GM23338 (cell line): ENCODE results near the gene CHIC2. TPM values are rescaled to one million over a fixed set of nuclear protein-coding genes. Genes with fewer than 3 reads are reported as not detected.

Experiments used
- ATAC-seq: fragments of 200-7000 bp; cut with Tn5 transposase; 3 replicates; pipeline ENCODE4 v1.9.1; 2020
- DNase-seq: peaks from one replicate; pipeline ENCODE4 v3.0.0-alpha.2; 2015; ENCODE audit warnings: low spot score
- H2AFZ ChIP-seq: fragments of 200-600 bp; sonication (generic); 2 replicates; pipeline ENCODE4 v1.8.0; 2016; ENCODE audit warnings: antibody characterized with exemption, mild to moderate bottlenecking, moderate library complexity
- H3F3A ChIP-seq: fragments of 200-600 bp; sonication (generic); replicated peaks from 2 replicates; pipeline ENCODE4 v1.8.0; 2017; ENCODE audit warnings: antibody characterized with exemption, mixed run types, low read depth
- H3K27ac ChIP-seq: fragments of 200-600 bp; sonication (generic); 2 replicates; pipeline ENCODE4 v1.6.1; 2016; ENCODE audit warnings: low read depth
- H3K27me3 ChIP-seq: fragments of 200-600 bp; sonication (generic); 2 replicates; pipeline ENCODE4 v1.8.0; 2016; ENCODE audit warnings: mild to moderate bottlenecking, mixed run types, moderate library complexity; ENCODE audit not compliant: insufficient read depth
- H3K36me3 ChIP-seq: fragments of 200-600 bp; sonication (generic); 2 replicates; pipeline ENCODE4 v1.8.0; 2016; ENCODE audit warnings: mild to moderate bottlenecking; ENCODE audit not compliant: insufficient read depth
- H3K4me1 ChIP-seq: fragments of 200-600 bp; sonication (generic); 2 replicates; pipeline ENCODE4 v1.8.0; 2016; ENCODE audit warnings: mild to moderate bottlenecking, moderate library complexity; ENCODE audit not compliant: insufficient read depth
- H3K4me2 ChIP-seq: fragments of 200-600 bp; sonication (generic); 2 replicates; pipeline ENCODE4 v1.7.1; 2017; ENCODE audit warnings: mixed run types
- H3K4me3 ChIP-seq: fragments of 200-600 bp; sonication (generic); 2 replicates; pipeline ENCODE4 v1.6.1; 2016; ENCODE audit warnings: mixed run types
- H3K79me2 ChIP-seq: fragments of 200-600 bp; sonication (generic); replicated peaks from 2 replicates; pipeline ENCODE4 v1.8.0; 2017; ENCODE audit warnings: mild to moderate bottlenecking; ENCODE audit not compliant: insufficient read depth
- H3K9me2 ChIP-seq: fragments of 200-600 bp; sonication (generic); 2 replicates; pipeline ENCODE4 v1.8.0; 2017; ENCODE audit not compliant: insufficient read depth
- H4K20me1 ChIP-seq: fragments of 200-600 bp; sonication (generic); replicated peaks from 2 replicates; pipeline ENCODE4 v1.8.0; 2017; ENCODE audit warnings: mild to moderate bottlenecking; ENCODE audit not compliant: insufficient read depth
- H3K27ac Mint-ChIP-seq: 2 replicates; pipeline ENCODE4 v1.8.0; 2020; ENCODE audit warnings: inconsistent platforms, mild to moderate bottlenecking, moderate library complexity, mixed read lengths
- H3K27me3 Mint-ChIP-seq: 3 replicates; pipeline ENCODE4 v1.8.0; 2022; ENCODE audit warnings: low read depth, mild to moderate bottlenecking, moderate library complexity, mixed read lengths, inconsistent platforms; ENCODE audit not compliant: insufficient read depth, poor library complexity
- H3K36me3 Mint-ChIP-seq: 3 replicates; pipeline ENCODE4 v1.8.0; 2021; ENCODE audit warnings: low read depth, mild to moderate bottlenecking, inconsistent platforms, moderate library complexity, mixed read lengths
- H3K4me1 Mint-ChIP-seq: 3 replicates; pipeline ENCODE4 v1.8.0; 2020; ENCODE audit warnings: mild to moderate bottlenecking, inconsistent platforms, mixed read lengths
- H3K4me3 Mint-ChIP-seq: 3 replicates; pipeline ENCODE4 v1.8.0; 2021; ENCODE audit warnings: moderate library complexity, mild to moderate bottlenecking, inconsistent platforms, mixed read lengths
- H3K9me3 Mint-ChIP-seq: 3 replicates; pipeline ENCODE4 v1.8.0; 2020; ENCODE audit warnings: moderate library complexity, mild to moderate bottlenecking, inconsistent platforms, mixed read lengths
- CREB1 ChIP-seq: fragments of 250-450 bp; sonication (Bioruptor Pico); IDR thresholded peaks from 2 replicates; pipeline ENCODE4 v1.5.0; 2020; ENCODE audit warnings: low read depth, mild to moderate bottlenecking, moderate library complexity
- CTCF ChIP-seq, 2 experiments: fragments of 200-600 bp in 1 of 2; sonication (generic) in 1 of 2; conservative IDR thresholded peaks; 2 replicates each; pipeline versions ENCODE4 v1.5.1 to v1.6.1; 2016 to 2017; ENCODE audit warnings: antibody characterized with exemption in 2 of 2, low read depth in 2 of 2, mild to moderate bottlenecking in 2 of 2, moderate library complexity in 1 of 2
- ETS1 ChIP-seq: IDR thresholded peaks from 2 replicates; pipeline ENCODE4 v1.6.1; 2016; ENCODE audit warnings: antibody characterized with exemption
- EZH2 ChIP-seq: fragments of 200-600 bp; sonication (generic); IDR thresholded peaks from one replicate; pipeline ENCODE4 v1.8.0; 2017; ENCODE audit warnings: antibody characterized with exemption, mild to moderate bottlenecking, low read depth; ENCODE audit not compliant: unreplicated experiment
- EZH2phosphoT487 ChIP-seq: fragments of 200-600 bp; sonication (generic); IDR thresholded peaks from one replicate; pipeline ENCODE4 v1.8.1; 2018; ENCODE audit warnings: antibody characterized with exemption; ENCODE audit not compliant: unreplicated experiment
- JUNB ChIP-seq: IDR thresholded peaks from one replicate; pipeline ENCODE4 v1.6.1; 2016; ENCODE audit warnings: antibody characterized with exemption; ENCODE audit not compliant: unreplicated experiment
- NANOG ChIP-seq: IDR thresholded peaks from 2 replicates; pipeline ENCODE4 v1.6.1; 2016; ENCODE audit warnings: antibody characterized with exemption, borderline replicate concordance
- POLR2AphosphoS5 ChIP-seq: IDR thresholded peaks from 2 replicates; pipeline ENCODE4 v1.6.1; 2016; ENCODE audit warnings: antibody characterized with exemption, low read depth
- REST ChIP-seq: IDR thresholded peaks from one replicate; pipeline ENCODE4 v1.6.1; 2018; ENCODE audit warnings: antibody characterized with exemption; ENCODE audit not compliant: unreplicated experiment
- STAT1 ChIP-seq: IDR thresholded peaks from one replicate; pipeline ENCODE4 v1.6.1; 2016; ENCODE audit warnings: antibody characterized with exemption; ENCODE audit not compliant: unreplicated experiment
- ZNF114 ChIP-seq: fragments of 250-450 bp; sonication (Bioruptor Pico); IDR thresholded peaks from 2 replicates; pipeline ENCODE4 v1.5.0; 2020; ENCODE audit warnings: mild to moderate bottlenecking, moderate library complexity
- ZNF331 ChIP-seq: fragments of 250-450 bp; sonication (Bioruptor Pico); IDR thresholded peaks from 2 replicates; pipeline ENCODE4 v1.5.0; 2020; ENCODE audit warnings: low read depth, mild to moderate bottlenecking, moderate library complexity
- ZNF462 ChIP-seq: fragments of 250-450 bp; sonication (Bioruptor Pico); IDR thresholded peaks from 2 replicates; pipeline ENCODE4 v1.5.0; 2020; ENCODE audit warnings: mild to moderate bottlenecking, moderate library complexity
- polyA plus RNA-seq: library from polyadenylated mRNA; unstranded; fragments of >200 nt; fragmentation: Nextera tagmentation; extraction: Ambion mirVana; gene quantifications from 2 replicates; pipeline ENCODE4 v1.2.1, GENCODE V29; 2016
- total RNA-seq: library from RNA; depleted of rRNA; stranded (reverse); fragments of >200 nt; shearing (Covaris generic); gene quantifications from 2 replicates; pipeline ENCODE4 v1.2.3, GENCODE V29; 2014

The CHIC2 gene
- total and polyA plus RNA-seq, 2 experiments from 2014 or later = 17.2 to 18.3 TPM

GRCh38 chr4:53963781-53964180, 100.6 kb downstream of the CHIC2 start:
- no peak for ATAC-seq
- no peaks in the 10 kb centered on the region for H3K36me3 Mint-ChIP-seq
- H2AFZ ChIP-seq = no peak overlapping the region
- H3K4me1 Mint-ChIP-seq = peaks cover 29% of the 10 kb centered on the region
- no peaks in the 10 kb centered on the region for H3K9me2 ChIP-seq
- H3K4me2 ChIP-seq = no peak overlapping the region
- H3K9me3 Mint-ChIP-seq = no peaks in the 10 kb centered on the region
- no peak for DNase-seq
- no peaks in the 10 kb centered on the region for H3K27me3 Mint-ChIP-seq
- no peaks in the 10 kb centered on the region for H3K27me3 ChIP-seq
- H3K27ac ChIP-seq = no peak overlapping the region
- H3K4me1 ChIP-seq = peaks cover 11% of the 10 kb centered on the region
- H3K4me3 Mint-ChIP-seq = no peak overlapping the region
- H3K79me2 ChIP-seq = no peaks in the 10 kb centered on the region
- H3F3A ChIP-seq = no peaks in the 10 kb centered on the region
- H3K4me3 ChIP-seq = no peak overlapping the region
- H3K36me3 ChIP-seq = no peaks in the 10 kb centered on the region
- no peak overlapping the region for H3K27ac Mint-ChIP-seq
- TF ChIP-seq ZNF462 (no peak), STAT1 (no peak), CTCF (conservative IDR thresholded peaks at IDR 0.05; ENCODE audit: low read depth in 2 of 2) (no peak), ETS1 (no peak), JUNB (no peak), ZNF331 (CRISPR knock-in tag) (no peak), EZH2 (no peak), ZNF114 (no peak), POLR2AphosphoS5 (no peak), CREB1 (CRISPR knock-in tag) (no peak), REST (no peak), EZH2phosphoT487 (no peak), NANOG (no peak)
- no peaks in the 10 kb centered on the region for H4K20me1 ChIP-seq
